Liver (tissue), 9 donors: Measurements from ENCODE around the gene SEMA4D. TPM values are rescaled to one million over a fixed set of nuclear protein-coding genes. Genes with fewer than 3 reads are reported as not detected.

Source experiments
- DNase-seq: peaks from one replicate; pipeline ENCODE4 v3.0.0-alpha.2; 2017; ENCODE audit warnings: low spot score
- H3K27ac ChIP-seq, 2 donors: one replicate each; pipeline ENCODE4 v1.7.0; 2013; ENCODE audit warnings: inconsistent platforms in 2 of 2, low read length in 2 of 2, control low read depth in 1 of 2, low read depth in 1 of 2, mild to moderate bottlenecking in 1 of 2
- H3K27me3 ChIP-seq, 4 donors: one replicate each; pipeline versions ENCODE4 v1.6.1 to v1.7.0; 2013; ENCODE audit warnings: low read length in 3 of 4, inconsistent platforms in 1 of 4, mild to moderate bottlenecking in 1 of 4, moderate library complexity in 1 of 4; ENCODE audit not compliant: control insufficient read depth in 4 of 4, insufficient read depth in 4 of 4
- H3K36me3 ChIP-seq, 4 donors: one replicate each; pipeline versions ENCODE4 v1.6.1 to v1.7.0; 2013; ENCODE audit warnings: low read length in 3 of 4, mild to moderate bottlenecking in 3 of 4, low read depth in 1 of 4, moderate library complexity in 1 of 4; ENCODE audit not compliant: control insufficient read depth in 4 of 4, insufficient read depth in 3 of 4
- H3K4me1 ChIP-seq, 4 donors: one replicate each; pipeline versions ENCODE4 v1.6.1 to v1.7.0; 2013; ENCODE audit warnings: low read length in 3 of 4, mild to moderate bottlenecking in 3 of 4, moderate library complexity in 1 of 4; ENCODE audit not compliant: control insufficient read depth in 4 of 4, insufficient read depth in 4 of 4
- H3K4me3 ChIP-seq, 3 donors: one replicate each; pipeline versions ENCODE4 v1.6.1 to v1.7.0; 2013; ENCODE audit warnings: low read length in 3 of 3, control low read depth in 1 of 3, low read depth in 1 of 3, mild to moderate bottlenecking in 1 of 3
- H3K9ac ChIP-seq, 2 donors: one replicate each; pipeline ENCODE4 v1.7.0; 2013; ENCODE audit warnings: low read length in 2 of 2, mild to moderate bottlenecking in 2 of 2, moderate library complexity in 2 of 2, control low read depth in 1 of 2, low read depth in 1 of 2
- H3K9me3 ChIP-seq, 4 donors: one replicate each; pipeline versions ENCODE4 v1.6.1 to v1.7.0; 2013; ENCODE audit warnings: low read length in 3 of 4; ENCODE audit not compliant: control insufficient read depth in 4 of 4
- ATF3 ChIP-seq: IDR thresholded peaks from 2 replicates; pipeline ENCODE4 v1.6.1; 2016; ENCODE audit warnings: antibody characterized with exemption
- CTCF ChIP-seq: fragments of 150-350 bp; IDR thresholded peaks from 2 replicates; pipeline ENCODE4 v1.5.1; 2017; ENCODE audit warnings: improper control_type of control experiment, low read depth, low read length; ENCODE audit not compliant: missing input control
- FOXA1 ChIP-seq: IDR thresholded peaks from 2 replicates; pipeline ENCODE4 v1.6.1; 2016; ENCODE audit warnings: antibody characterized with exemption
- GABPA ChIP-seq, 2 donors: IDR thresholded peaks in 1 of 2; conservative IDR thresholded peaks in 1 of 2; 2 replicates each; pipeline ENCODE4 v1.6.1; 2016; ENCODE audit warnings: antibody characterized with exemption in 2 of 2, mild to moderate bottlenecking in 1 of 2, moderate library complexity in 1 of 2
- HNF4A ChIP-seq, 2 donors: conservative IDR thresholded peaks; 2 replicates each; pipeline ENCODE4 v1.6.1; 2016; ENCODE audit warnings: antibody characterized with exemption in 2 of 2, mild to moderate bottlenecking in 2 of 2
- HNF4G ChIP-seq: IDR thresholded peaks from 2 replicates; pipeline ENCODE4 v1.6.1; 2016; ENCODE audit warnings: antibody characterized with exemption
- JUND ChIP-seq, 2 donors: IDR thresholded peaks; 2 replicates each; pipeline ENCODE4 v1.6.1; 2016; ENCODE audit warnings: antibody characterized with exemption in 2 of 2
- RAD21 ChIP-seq, 2 donors: IDR thresholded peaks; 2 replicates each; pipeline ENCODE4 v1.6.1; 2016; ENCODE audit warnings: antibody characterized with exemption in 2 of 2, mild to moderate bottlenecking in 2 of 2
- REST ChIP-seq: IDR thresholded peaks from 2 replicates; pipeline ENCODE4 v1.6.1; 2016; ENCODE audit warnings: antibody characterized with exemption, mild to moderate bottlenecking
- RXRA ChIP-seq, 2 donors: IDR thresholded peaks; 2 replicates each; pipeline ENCODE4 v1.6.1; 2017 to 2018; ENCODE audit warnings: antibody characterized with exemption in 2 of 2, mild to moderate bottlenecking in 1 of 2
- SP1 ChIP-seq: IDR thresholded peaks from 2 replicates; pipeline ENCODE4 v1.6.1; 2018; ENCODE audit warnings: antibody characterized with exemption, mild to moderate bottlenecking
- TAF1 ChIP-seq: conservative IDR thresholded peaks from 2 replicates; pipeline ENCODE4 v1.6.1; 2016; ENCODE audit warnings: antibody characterized with exemption, mild to moderate bottlenecking
- ZBTB33 ChIP-seq: IDR thresholded peaks from 2 replicates; pipeline ENCODE4 v1.6.1; 2016; ENCODE audit warnings: antibody characterized with exemption
- WGBS: extraction: QIAGEN DNeasy Blood & Tissue Kit; methylation state at CpG from one replicate; pipeline ENCODE4 v1.1.7; 2013; 5-methylcytosine and 5-hydroxymethylcytosine counted together
- polyA plus RNA-seq, 2 donors: library from polyadenylated mRNA; stranded (reverse) in 1 of 2; unstranded in 1 of 2; fragments of 200-250 nt in 1 of 2; fragments of >200 nt in 1 of 2; fragmentation: Nextera tagmentation in 1 of 2; extraction: Ambion mirVana in 1 of 2; gene quantifications; one replicate each; pipeline versions ENCODE4 v1.2.1 to v1.2.3, GENCODE V29; 2013 to 2015
- total RNA-seq, 2 donors: library from RNA; depleted of rRNA; stranded (reverse); fragments of >200 nt; gene quantifications; one replicate each; pipeline ENCODE4 v1.2.3, GENCODE V29; 2014
- donor health status: healthy.
- donor health status: healthy.
- donor health status: healthy.
- donor health status: healthy.
- donor health status: healthy.

Gene SEMA4D
- total and polyA plus RNA-seq, 4 donors: 1.4 to 12.0 (median 4.1) TPM

- Histone ChIP-seq H3K27ac (no peak overlapping the region), H3K27me3 (no peaks in the 10 kb centered on the region), H3K36me3 (no peaks in the 10 kb centered on the region), H3K4me1 (no peaks in the 10 kb centered on the region), H3K9ac (no peak overlapping the region), H3K4me3 (no peak overlapping the region), H3K9me3 (no peaks in the 10 kb centered on the region)
- no peak for DNase-seq
- TF ChIP-seq CTCF: no peak
- 94% methylated on average over 7 of the region's 7 CpGs for WGBS
Observed at GRCh38 chr9:89512382-89512781, 14.5 kb upstream of the SEMA4D start.

GRCh38 chr9:89508951-89509615, 11.2 kb upstream of the SEMA4D start:
- no peaks in the 10 kb centered on the region for H3K36me3 ChIP-seq
- no peaks in the 10 kb centered on the region for H3K27me3 ChIP-seq
- no peaks in the 10 kb centered on the region for H3K9me3 ChIP-seq
- TF ChIP-seq SP1 (no peak), CTCF (no peak), GABPA (IDR thresholded peaks at IDR 0.05 in 1 of 2, conservative IDR thresholded peaks at IDR 0.05 in 1 of 2) (no peak), ATF3 (no peak), ZBTB33 (no peak), HNF4A (conservative IDR thresholded peaks at IDR 0.05) (no peak), REST (no peak), TAF1 (no peak), FOXA1 (no peak), HNF4G (no peak), RXRA (IDR thresholded peaks at IDR 0.05) (no peak), RAD21 (IDR thresholded peaks at IDR 0.05) (no peak), JUND (IDR thresholded peaks at IDR 0.05) (no peak)
- no peaks in the 10 kb centered on the region for H3K4me1 ChIP-seq
- DNase-seq: no peak
- no peak overlapping the region for H3K4me3 ChIP-seq
- 89% methylated on average over 7 of the region's 7 CpGs for WGBS
- H3K9ac ChIP-seq: no peak overlapping the region
- H3K27ac ChIP-seq: no peak overlapping the region
